Measurements from ENCODE around the gene PLCH2.

The PLCH2 gene

DNA sequence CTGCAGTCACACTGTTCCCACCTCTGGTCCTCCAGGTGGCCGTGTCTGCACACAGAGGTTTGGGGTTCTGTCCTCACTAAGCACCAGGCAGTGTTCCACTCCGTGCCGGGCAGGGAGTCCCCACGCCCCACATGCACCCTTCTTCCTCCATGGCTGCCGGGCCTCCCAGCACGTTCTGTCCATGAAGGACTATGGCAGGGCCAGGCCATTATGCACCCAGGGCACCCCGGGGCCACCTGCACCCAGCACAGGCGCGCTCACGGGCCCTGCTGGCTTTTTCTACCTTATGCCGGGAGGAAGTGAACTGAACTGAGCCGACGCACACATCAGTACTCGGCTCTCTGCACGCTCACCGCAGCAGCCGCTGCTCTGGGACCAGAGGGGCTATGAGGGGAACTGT is 40.0 kb downstream of the PLCH2 start:
- no peak for DNase-seq

DNA sequence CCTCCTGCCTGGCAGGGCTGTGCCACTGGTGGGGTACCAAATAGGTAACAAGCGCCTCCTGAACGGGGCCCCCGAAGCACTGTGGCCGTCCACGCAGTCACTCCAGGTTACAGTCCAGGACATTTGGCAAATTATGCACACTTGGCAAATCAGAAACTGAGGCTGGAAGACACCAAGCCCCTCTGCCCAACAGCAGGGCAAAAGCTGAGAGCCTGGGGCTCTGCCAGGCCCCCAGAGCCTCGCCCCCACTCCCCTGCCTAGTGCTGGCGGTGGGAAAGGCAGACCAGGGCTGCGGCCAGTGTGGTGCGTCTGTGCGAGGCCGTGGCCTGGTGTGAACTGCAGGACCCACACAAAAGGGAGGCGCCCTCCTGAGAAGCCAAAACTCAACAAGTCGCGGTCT is 40.9 kb downstream of the PLCH2 start:
- DNase-seq = no peak

DNA sequence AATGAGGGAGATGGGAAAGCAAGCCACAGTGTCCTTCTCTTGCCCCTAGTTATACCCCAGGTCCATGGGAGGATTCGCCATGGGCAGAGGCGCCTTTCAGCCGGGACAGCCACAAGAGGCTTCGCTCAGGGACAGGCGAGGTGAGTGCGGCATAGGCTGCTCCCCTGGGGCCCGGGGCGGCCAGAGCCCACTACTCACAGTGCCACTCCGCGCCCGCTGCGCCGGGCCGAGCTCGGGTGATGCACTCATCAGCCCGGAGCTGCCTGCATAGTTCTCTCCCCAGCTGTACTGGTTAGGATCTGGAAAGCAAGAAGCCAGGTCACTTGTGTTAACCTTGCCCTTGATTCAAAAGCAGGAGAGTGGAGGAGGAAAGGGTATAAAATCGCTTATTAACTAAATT is 41.9 kb downstream of the PLCH2 start:
- no peak for DNase-seq

DNA sequence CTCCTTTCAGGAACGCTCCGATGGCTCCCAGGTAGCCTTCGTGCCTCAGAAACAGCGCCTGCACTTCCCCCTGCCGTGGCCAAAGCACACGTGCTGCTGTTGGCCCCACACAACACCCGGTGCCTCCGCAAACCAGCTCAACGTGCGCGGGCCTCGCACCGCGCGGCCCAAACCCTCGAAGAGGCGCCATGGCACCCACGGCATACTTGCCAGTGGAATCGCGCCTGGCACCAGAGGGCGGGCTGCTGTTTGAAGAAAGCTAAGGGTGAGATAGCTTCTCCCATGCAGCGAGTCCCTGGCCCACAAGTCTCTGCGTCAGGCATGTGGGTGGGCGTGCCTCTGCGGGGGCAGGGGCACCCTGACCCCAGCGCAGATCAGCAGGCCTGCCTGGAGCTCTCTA is 42.4 kb downstream of the PLCH2 start:
- DNase-seq = no peak

DNA sequence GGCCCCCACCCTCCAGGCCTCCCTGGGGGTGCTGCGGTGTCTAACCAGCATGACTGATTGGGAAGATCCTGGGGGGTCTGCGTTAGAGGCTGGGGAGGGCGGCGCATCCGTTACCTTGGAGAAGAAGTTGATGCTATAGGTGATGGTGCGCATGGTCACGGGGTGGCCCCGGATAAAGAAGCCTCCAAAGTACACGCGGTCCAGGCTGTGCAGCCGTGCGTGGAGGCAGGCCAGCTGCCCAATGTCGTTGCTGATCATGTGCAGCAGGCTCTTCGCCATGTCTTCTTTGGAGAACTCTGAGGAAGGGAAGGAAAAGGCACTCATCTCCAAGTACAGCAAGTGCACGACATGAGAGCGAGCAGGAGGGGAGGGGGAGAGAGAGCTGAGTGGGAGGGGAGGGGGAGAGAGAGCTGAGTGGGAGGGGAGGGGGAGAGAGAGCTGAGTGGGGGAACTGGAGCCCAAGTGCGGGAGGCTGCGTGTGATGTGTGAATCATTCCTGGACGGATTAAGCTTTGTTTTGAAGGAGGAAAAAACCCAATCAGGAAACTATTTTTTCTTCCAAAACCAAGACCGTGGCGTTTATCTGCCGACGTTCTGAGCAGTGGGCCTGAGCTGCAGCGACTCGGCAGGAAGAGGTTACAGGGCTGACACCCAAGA is 43.1 kb downstream of the PLCH2 start:
- DNase-seq = no peak

DNA sequence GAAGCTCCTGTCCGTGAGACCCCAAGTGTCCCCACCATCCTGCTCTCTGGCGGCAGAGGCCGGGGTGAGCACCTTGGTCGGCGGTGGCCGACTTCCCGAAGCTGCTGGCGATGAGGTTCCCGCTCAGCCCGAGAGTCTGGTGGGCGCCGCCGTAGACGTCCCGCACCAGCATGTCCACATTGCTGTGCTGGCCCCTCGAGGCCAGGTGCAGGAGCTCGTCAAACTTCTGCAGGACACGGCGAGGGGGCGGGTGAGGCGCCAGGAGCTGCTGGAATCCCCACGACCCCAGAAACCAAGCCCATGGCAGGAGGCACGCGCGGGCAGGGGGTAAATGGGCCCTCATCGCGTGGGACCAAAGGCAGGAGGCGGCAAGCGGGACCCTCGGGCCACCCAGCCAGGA is 43.6 kb downstream of the PLCH2 start:
- no peak for DNase-seq

DNA sequence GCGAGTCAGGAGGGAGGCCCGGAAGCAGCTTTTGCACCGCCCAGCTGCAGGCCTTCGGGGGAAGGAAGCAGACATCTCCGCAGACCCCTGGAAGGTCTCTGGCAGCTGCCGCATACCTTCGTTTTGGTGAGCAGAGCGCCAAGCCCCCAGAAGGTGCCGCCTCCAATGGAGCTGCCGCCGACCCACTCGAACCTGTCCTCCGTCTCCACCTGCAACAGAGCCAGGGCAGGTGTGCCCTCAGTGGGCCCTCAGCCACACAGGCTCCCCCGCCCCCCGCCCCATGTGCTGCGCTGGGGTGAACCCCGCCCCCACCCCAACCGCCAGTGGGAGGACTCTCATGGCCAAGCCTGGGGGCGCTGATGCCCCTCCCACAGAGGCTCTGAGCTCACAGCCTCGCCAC is 44.1 kb downstream of the PLCH2 start:
- DNase-seq = no peak

DNA sequence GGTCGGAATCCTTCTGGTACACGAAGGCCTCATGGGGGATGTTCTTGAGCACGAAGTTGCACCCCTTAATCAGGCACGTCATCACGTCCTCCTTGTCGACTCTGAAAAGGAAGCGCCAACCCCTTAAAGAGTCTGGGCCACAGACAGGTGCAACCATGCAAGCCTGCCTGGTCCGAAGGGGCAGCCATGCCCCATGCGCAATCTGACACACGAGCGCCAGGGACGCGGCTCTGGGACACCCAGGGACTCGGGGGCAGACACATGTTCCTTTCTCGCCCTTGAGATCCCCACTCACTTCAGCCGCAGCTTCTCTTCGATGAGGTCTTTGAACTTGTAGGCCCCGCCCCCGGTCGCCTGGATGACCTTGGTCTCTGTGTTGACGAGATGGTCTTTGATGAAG is 44.7 kb downstream of the PLCH2 start:
- DNase-seq = no peak

DNA sequence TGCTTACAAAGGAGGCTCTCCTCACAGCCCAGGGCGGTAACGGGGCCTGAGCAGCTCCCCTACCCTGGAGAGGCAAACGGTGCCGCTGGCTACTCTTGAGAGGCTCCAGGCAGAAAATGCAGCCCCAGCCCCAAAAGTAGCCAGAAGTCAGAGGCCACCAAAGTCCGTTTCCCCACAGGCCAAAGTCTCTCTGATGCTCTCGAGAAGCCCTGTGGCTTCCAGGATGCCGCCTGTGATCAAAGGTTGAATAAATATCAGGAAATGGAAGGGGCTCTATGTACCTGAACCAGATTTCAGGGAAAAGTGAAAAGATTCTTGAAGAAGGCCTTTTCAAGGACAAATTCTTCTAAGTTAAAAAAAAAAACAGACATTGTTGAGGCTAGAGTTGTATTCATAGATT is 46.1 kb downstream of the PLCH2 start:
- no peak for DNase-seq

DNA sequence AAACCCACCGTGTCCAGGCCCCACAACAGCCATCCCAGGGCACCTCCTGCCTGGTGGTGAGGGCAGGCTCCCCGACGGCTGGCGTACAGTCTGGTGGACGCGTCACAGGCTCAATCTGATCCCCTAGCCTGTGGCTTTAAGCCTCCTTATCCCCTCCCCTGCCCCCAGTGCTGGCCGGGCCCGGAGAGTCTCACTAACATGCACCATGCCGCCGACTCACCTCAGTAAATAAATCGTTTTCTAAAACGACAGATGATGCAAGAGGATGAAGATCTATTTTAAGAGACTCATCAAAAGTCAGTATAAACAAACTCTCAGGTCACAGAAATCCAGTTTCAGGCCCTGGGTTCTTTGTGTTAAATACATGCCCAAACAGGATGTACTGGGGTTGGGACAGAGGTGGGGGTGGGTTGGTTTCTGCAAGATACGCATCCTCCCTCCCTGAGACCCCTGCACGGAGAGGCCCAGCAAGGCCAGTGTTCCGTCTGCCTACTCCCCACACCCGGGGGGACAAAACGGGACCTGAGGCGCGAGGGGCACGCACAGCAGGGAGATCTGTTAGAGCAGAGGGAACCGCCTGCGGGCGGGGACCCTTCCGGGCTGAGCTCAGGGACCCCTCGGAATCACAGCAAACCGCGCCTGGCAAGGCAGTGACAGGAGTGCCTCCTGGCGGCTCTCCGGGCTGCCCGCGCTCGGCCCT is 47.3 kb downstream of the PLCH2 start:
- DNase-seq = no peak

DNA sequence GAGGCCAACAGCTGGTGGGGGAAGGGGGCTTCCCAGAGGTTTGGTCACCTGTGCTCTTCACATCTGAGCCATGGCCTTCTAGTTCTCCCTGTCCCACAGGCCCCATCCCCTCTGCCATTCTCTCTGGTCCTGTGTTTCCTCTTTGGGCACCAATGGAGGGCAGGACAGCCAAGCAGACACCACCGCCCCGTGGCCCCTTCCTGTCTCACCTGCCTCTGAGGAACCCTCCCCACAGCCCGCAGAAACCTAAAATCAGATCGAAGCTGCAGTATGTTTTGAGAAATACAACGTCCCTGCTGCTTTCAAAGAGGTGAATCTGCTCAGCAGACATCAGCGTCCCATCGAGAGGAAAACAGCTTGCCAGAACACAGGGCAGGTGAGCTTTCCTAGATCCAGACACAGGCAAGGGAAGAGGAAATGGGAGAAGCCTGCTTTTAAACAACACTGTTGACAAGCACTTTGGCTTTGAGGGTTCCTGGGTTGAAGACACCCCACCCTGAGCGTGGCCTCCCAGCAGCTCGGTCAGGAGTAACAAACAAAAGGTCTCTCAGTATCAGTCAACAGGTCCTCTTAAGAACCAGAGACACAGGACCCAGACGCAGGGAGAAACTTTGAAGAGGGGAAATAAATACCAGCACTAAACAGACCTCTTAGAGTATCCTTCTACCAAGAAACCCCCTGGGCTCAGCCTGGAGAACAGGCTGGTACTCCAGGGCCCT is 48.0 kb downstream of the PLCH2 start:
- DNase-seq = no peak

DNA sequence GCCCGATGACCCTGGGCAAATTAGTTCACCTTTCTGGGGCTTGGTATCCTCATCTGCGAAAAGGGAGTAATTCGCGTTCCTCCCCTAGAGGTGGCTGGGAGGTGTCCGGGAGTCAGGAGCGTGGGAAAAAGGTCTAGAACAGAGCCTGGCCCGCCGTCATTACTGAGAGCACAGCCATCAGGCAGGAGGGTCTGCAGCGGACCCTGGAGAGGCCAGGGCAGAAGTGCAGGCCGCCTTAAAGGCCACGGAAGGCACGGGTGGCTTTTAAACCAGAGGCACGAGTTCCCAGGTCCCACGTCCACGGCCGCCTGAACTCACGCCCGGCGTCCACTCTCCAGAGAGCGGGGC is 49.5 kb downstream of the PLCH2 start:
- DNase-seq = no peak

DNA sequence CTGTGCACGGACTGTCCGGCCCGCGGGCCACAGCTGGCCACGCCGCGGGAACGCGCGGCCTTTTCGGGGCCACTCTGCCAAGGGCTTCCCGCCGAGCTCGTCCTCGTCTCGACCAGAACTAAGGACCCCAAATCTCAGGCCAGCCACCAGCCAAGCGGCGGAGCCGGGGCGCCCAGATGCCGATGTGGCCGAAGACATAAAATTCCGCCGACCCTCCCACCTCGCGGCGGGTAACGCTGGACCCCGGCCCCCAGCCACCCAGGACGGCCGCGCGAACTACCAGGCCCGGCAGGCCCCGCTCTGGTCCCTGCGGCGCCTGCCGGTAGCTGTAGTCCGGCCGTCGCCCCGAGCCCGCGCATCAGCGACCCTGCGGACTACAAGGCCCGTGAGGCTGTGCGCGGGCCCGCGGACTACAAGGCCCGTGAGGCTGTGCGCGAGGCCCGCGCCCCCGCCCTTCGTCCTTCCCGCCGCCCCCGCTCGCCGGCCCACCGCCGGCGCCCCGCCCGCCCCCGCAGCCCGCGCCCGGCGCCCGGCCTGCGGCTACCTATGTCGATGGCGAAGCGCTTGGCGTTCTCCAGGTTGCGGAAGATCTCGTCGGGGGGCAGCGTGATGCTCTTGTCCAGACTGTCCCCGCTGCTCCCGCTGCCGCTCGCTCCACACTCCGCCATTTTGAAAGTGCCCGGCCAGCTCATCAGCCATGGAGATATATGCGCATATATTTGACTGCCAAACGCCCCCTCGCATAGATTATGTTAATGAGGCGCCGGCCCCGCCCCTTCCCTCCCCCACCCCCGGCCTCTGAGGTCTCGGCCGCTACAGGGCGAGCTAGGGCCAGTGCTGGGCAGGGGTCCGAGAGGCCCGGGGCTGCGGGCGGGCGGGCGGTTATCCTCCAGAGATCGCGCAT is 50.1 kb downstream of the PLCH2 start, which contains the start of gene PANK4:
PANK4 (minus strand) TSS at position 677 of the 904 bp plus-strand sequence; CDS start at position 668, 9 bp downstream.
- peak; percentile 23 for DNase-seq

DNA sequence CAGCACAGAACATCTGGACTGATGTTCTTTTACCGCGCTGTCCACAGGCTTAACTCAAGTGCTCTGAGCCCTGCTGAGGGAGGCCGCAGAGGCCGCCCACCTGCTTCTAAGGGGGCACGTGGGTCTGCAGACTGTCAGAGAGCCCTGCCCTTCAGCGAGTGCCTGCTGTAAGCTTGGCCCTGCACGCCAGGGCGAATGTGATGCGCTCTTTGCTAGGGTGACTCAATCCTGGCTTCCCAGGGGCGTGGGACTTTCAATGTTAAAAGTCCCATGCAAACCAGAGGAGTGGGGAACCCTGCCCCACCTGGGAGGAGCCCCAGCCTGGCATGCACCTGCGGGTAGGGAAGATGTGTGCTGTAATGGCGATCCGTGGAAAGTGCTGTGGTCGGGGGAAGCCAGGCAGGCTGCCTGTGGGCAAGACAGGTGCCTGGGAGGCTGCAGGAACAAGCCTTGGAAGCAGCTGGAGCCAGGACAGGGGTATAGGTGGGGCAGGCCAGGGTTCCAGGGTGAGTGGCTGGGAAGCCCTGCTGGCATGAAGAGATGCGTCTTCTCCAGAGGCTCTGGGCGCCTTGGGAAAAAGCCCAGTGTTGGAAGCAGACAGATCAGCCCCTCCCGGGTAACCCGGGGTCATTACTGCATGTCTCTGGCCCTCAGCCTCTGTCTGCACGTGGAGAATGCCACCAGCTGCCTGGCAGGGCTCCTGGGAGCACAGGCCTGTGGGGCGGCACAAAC is 50.9 kb downstream of the PLCH2 start:
- no peak for DNase-seq

DNA sequence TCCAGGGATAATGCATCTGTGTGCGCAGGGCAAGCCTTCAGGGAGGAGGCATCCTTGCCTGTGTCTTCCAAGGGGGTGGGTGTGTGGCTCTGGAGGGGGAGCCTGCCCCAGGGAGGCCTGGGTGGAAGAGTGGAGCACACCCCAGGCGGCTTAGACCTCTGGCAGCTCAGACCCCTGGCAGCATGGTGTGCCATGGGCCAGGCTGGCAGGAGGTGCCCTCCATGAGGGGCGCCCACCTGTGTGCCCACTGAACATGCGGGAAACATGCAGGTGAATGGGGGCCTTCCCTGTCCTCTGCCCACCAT is 51.4 kb downstream of the PLCH2 start:
- no peak for DNase-seq

DNA sequence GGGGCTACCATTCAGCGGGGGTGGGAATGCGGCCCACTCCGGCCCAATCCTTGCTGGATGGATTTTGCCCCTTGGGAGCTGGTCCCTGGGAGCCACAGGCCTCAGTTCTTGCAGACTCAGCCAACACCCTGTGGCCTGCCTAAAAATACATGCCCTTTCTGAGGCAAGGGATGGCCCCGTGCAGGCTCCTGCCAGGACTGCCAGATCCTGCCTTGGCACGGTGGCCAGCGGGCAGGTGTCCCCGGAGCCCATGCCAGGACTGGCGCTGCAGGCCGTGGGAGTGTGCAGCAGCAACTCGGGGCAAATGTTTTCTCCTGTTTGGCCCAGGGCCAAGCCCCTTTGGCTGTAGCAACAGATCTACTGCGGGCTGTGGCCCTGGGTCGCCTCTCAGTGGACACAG is 51.9 kb downstream of the PLCH2 start:
- DNase-seq = no peak

DNA sequence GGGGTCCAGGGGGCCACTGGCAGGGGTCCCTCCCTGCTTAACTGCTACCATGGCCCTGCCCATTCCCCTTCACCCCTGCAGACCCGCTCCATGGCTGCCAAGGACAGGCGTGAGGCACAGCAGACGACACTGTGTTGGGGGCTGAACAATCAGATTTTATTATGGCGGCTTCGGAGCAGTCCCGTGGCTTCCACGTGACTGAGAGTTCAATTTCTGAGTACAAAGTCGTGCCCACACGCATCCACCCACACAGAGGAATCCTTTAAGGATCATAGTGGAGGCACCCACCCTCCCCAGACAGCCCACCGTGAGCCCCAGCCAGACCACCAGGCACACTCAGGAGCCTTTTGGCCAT is 52.5 kb downstream of the PLCH2 start:
- DNase-seq = no peak

DNA sequence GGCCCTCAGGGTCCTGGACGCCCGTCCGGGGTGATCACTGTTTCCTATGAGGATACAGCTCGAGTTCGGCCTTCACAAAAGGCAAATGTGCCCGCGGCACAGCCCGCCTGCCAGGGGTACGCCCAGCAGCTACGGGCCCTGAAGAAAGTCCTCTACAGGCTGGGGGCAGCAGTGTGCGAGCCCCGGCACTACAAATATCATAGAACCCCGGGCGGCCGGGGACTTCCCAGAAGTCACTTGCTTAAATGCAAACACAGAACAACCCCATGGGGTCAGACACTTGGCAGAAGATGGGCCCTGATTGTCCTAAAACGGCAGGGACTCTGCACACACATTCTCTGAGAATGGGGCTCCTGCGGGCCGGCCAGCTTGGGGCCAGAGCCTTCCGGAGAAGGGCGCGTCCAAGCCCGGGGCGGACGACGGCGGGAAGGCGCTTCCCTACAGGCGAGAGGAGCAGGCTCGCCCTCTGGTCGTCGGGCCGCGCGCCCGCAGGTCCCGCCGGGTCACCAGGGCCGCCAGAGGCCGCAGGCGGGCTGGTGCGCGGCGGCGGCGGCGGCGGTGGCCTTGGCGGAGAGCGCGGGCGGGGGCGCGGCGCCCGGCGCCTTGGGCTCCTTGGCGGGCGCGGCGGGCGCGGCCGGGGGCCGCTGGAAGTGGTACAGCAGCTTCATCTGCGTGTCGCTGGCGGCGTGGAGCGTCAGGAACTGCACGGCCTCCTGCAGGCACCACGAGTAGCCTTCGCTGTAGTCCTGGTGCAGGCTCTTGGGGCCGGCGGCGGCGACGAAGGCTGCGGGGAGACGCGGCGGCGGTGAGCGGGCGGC is 53.1 kb downstream of the PLCH2 start:
- DNase-seq = no peak

DNA sequence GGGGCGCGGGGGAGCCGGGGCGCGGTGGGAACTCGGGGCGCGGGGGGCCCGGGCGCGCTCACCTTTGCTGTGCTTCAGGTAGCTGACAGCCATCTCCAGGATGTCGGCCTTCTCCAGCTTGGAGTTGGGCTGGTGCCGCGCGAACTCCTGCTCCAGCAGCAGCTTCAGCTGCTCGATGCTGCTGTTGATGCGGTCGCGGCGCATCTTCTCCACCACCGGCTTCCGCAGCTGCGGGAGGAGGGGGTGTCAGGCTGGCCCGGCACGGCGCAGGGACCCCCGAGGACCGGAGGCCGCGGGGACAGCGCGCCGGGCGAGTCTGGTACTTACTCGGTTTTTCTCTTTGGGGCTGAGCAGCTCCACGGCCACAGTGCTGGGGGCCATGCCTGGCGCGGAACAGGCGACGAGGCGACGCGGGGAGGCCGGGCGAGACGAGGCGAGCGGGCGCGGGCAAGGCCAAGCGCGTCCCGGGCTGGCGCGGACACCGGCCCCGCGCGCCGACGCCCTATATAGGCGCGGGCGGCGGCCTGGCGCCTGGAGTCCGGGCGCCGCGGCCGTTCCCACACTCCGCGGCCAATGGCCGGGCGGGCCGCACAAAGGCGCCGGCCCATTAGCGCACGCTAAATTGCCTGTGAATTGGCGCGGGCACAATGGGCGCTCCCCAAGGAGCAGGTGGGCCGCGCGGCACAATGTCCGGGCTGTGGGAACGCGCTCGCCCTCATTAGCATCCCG is 53.9 kb downstream of the PLCH2 start, which contains the start of gene HES5:
HES5 (minus strand) TSS at position 480 of the 729 bp plus-strand sequence; CDS start at position 381, 99 bp downstream.
- DNase-seq = no peak

DNA sequence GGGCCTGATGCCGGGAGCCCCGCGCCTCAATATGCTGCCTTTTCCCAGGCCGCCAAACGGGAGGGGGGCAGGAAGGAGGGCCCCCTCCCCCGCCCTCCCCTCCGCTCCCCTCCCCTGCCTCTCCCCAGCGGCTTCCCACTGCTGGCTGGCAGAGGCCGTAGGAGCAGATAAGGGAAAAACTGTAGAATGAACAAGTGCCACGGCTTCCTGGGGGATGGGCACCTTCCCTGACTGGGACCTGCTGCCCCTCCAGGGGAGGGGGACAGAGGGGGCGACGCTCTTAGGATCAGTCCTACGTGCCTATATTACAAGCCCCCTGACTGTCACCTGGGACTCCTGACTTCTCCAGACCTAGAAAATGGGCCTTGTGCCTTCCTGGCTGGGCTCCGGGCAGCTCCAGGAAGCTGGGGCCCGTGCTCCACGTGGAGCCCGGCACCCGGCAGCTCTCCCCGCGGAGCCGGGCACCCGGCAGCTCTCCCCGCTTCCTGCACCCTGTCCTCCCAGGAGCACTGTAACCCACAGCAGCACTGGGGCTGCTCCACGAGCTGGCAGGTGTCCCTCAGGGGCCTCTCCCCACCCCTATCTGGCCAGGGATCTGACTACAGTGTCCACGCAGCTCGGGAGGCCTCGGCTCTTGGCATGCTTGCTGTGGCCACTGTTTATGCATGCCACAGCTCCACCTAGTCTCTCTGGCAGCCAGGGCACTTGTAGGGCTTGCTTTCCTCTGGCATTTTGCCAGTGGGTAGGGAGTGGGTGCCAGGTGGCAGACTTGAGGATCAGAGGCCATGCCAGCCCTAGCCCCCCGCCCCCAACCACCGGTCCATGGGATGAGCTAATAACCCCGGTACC is 54.6 kb downstream of the PLCH2 start:
- no peak for DNase-seq
